GM12865 (cell line): ENCODE data around the gene RNF31.

Experiments used
- DNase-seq: peaks from one replicate; pipeline ENCODE4 v3.0.0; 2010; ENCODE audit warnings: low read depth
- H3K4me3 ChIP-seq: 2 replicates; pipeline ENCODE4 v1.5.1; 2011; ENCODE audit warnings: mild to moderate bottlenecking, low read depth, low read length, control low read depth
- TF ChIP-seq, protein P1 (sequence below): IDR thresholded peaks from 2 replicates; pipeline ENCODE4 v1.5.1; 2011; ENCODE audit warnings: low read length, control low read depth, low read depth, inconsistent platforms; ENCODE audit not compliant: insufficient read depth; ENCODE audit errors: missing control alignments

The RNF31 gene

DNA sequence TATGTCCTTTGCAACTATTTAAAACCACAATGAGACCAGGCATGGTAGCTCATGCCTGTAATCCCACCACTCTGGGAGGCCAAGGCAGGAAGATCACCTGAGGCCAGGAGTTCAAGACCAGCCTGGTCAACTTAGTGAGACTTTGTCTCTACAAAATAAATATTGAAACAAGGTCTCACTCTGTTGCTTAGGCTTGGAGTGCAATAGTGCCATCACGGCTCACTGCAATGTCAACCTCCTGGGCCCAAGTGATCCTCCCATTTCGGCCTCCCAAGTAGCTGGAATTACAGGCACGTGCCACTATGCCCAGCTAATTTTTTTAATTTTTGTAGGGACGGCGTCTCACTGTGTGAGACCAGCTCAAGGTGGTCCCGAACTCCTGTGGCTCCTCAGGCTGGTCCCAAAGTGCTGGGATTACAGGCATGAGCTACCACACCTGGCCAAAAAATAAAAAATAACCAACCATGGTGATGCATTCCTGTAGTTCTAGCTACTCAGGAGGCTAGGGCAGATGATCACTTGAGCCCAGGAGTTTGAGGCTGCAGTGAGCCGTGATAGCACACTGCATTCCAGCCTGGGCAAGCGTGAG, 17.8 kb upstream of the RNF31 start:
- no peak for DNase-seq
- no peak overlapping the region for H3K4me3 ChIP-seq
- TF ChIP-seq, protein P1, sequence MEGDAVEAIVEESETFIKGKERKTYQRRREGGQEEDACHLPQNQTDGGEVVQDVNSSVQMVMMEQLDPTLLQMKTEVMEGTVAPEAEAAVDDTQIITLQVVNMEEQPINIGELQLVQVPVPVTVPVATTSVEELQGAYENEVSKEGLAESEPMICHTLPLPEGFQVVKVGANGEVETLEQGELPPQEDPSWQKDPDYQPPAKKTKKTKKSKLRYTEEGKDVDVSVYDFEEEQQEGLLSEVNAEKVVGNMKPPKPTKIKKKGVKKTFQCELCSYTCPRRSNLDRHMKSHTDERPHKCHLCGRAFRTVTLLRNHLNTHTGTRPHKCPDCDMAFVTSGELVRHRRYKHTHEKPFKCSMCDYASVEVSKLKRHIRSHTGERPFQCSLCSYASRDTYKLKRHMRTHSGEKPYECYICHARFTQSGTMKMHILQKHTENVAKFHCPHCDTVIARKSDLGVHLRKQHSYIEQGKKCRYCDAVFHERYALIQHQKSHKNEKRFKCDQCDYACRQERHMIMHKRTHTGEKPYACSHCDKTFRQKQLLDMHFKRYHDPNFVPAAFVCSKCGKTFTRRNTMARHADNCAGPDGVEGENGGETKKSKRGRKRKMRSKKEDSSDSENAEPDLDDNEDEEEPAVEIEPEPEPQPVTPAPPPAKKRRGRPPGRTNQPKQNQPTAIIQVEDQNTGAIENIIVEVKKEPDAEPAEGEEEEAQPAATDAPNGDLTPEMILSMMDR = no peak

DNA sequence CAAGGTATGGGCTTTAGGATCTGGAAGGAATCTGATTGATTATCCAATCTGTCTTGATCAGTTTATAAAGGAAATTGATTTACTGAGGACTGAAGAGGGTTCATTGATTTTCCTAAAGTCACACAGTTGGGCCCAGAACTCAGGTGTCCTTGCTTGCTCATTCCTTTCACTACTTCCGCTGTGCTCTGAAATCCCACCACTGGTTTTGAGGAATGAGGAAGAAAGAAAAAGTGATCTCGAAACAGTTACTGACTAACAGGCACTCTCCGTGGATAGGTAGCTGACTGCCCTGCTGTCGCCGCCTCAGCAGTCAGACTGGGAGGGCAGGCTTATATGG, 16.9 kb upstream of the RNF31 start, which contains the start of gene FITM1:
Gene FITM1, plus strand, starts transcription at position 280 of the 337 bp plus-strand sequence. CDS start 905 bp downstream, outside the sequence.
- DNase-seq = no peak
- no peak within 1 kb of the TSS for H3K4me3 ChIP-seq
- TF ChIP-seq, protein P1 = no peak

DNA sequence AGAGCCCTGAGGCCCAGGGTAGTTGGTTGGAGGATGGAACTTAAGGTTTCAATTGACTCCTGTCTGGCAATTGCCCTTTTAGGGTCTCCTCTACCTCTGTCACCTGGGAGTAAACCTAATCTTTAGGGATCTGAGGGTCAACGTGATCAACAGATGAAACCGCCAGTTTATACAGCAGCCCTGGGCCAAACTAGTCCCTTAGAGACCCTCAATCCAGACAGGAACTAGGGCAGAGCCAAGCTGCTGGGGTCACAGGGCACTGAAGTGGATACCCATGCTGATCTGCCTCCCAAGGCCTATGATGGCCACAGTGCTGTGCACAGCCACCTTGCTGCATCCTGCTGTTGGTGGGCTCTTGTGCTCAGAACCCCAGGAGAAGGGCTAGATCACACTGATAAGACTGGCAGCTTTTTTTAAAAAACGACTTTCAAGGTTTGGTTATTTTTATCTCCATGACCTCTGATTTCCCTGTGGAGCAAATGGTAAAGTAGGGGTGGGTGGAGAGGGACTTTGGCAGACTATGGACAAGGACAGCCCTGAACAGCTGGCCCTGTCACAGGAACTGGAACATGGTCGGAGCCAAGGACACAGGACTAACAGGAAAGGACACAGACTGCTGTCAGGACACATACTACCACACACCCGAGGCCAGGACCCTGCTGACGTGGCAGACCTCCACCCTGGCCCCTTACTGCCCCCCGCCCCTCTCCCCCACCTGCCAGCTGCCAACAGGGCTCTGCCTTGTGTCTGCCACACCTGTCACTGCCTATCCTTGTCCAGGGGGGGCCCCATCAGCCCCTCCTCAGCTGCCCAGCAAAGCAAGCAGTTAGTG, 16.4 kb upstream of the RNF31 start:
- TF ChIP-seq, protein P1 = no peak
- no peak for DNase-seq
- no peak overlapping the region for H3K4me3 ChIP-seq

DNA sequence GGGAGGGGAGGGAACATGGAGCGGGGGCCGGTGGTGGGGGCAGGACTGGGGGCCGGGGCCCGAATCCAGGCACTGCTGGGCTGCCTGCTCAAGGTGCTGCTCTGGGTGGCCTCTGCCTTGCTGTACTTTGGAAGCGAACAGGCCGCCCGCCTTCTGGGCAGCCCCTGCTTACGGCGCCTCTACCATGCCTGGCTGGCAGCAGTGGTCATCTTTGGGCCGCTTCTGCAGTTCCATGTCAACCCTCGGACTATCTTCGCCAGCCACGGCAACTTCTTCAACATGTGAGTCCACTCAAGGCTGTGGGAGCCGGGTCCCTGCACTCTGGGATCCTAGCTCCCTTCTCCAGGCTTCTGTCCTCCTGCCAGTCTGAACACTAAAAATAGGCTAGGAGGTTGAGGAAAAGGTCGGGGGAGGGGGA, 15.7 kb upstream of the RNF31 start:
- H3K4me3 ChIP-seq = no peak overlapping the region
- TF ChIP-seq, protein P1 = no peak
- DNase-seq = no peak

DNA sequence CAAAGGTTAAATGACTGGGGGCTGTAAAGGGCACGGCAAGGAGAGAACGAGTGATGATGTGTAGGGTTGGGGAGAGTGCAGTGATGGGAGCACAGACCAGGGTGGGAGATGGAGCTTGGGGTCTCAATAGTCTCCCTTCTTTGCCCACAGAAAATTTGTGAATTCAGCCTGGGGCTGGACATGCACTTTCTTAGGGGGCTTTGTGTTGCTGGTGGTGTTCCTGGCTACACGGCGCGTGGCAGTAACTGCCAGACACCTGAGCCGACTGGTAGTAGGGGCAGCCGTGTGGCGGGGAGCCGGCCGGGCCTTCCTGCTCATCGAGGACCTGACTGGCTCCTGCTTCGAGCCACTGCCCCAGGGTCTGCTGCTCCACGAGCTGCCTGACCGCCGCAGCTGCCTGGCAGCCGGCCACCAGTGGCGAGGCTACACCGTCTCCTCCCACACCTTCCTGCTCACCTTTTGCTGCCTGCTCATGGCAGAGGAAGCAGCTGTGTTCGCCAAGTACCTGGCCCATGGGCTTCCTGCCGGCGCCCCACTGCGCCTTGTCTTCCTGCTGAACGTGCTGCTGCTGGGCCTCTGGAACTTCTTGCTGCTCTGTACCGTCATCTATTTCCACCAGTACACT, 15.1 kb upstream of the RNF31 start:
- TF ChIP-seq, protein P1 = no peak
- DNase-seq = no peak
- no peak overlapping the region for H3K4me3 ChIP-seq

DNA sequence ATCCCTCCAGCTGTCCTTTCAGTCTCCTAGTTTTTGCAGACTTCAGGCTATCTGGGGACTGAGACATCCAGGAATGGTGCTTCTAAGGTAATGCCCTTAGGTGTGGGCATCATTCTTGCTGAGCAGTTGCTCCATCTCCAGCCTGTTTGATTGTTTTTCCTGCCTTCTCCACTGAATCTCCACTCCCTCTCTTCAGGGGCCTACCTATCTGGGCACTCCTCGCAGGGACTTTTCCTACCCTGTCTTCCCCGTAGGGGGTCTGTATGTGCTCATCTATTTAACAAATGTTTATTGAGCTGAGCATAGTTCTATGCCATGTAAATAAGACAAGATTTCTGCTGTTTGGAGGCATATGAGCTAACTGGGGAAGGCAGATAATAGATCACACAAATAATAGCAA, 14.3 kb upstream of the RNF31 start:
- TF ChIP-seq, protein P1 = no peak

DNA sequence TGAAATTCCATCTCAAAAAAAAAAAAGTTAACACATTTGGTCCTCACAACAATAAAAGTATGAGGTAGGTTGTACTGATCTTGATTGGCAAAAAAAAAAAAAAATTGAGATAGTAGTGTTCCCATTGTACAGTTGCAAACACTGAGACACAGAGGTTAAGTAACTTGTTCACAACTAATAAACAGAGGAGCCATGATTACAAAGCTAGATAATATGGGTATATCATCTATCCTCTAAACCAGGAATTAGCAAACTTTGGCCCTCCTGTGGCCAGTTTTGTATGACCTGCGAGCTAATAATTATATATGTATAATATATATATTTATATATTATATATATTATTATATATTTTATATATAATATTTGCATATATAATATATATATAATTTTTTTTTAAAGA, 13.6 kb upstream of the RNF31 start:
- H3K4me3 ChIP-seq = no peak overlapping the region

More for the DNA sequence above, 14.3 kb upstream of the RNF31 start:
- no peak for DNase-seq
- H3K4me3 ChIP-seq = no peak overlapping the region

More for the DNA sequence above, 13.6 kb upstream of the RNF31 start:
- no peak for DNase-seq
- TF ChIP-seq, protein P1 = no peak
